Measurements from ENCODE around the gene ICA1L. TPM values are rescaled to one million over a fixed set of nuclear protein-coding genes. Genes with fewer than 3 reads are reported as not detected.

Gene ICA1L
- total and polyA plus RNA-seq, 2 of the 4 experiments (the other 2 are of a cell fraction), result 1.7 to 1.8 TPM

DNA sequence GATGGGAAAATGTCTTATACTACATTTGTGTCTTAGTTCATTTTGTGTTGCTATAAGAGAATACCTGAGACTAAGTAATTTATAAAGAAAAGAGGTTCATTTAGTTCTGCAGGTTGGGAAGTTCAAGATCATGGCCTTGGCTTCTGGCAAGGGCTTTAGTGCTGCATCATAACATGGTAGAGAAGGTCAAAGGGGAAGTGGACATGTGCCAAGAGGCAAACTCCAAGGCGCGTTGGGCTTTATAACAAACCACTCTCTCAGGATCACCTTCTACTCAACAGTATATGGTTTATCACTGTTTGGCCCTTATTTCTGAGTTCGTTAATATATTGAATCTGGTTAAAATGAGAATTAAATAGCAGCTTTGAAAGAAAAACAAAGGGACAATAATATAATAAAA is 58.2 kb downstream of the ICA1L start:
- Histone ChIP-seq H2AFZ (replicated peaks; ENCODE audit: low read length, poor library complexity) (no peak overlapping the region), H2BK20ac (ENCODE audit: low read depth, low read length) (no peak overlapping the region), H4K5ac (ENCODE audit: low read depth, low read length) (no peak overlapping the region), H3K9ac (ENCODE audit: low read depth, low read length) (no peak overlapping the region), H2AK9ac (replicated peaks; ENCODE audit: low read depth, low read length, poor library complexity) (no peak overlapping the region), H2BK15ac (ENCODE audit: low read depth, low read length) (no peak overlapping the region), H3K9me1 (ENCODE audit: insufficient read depth, low read length) (no peaks in the 10 kb centered on the region; the same call in 1 of the 2 replicates), H3K4me3 (ENCODE audit: insufficient read depth, low read depth, low read length) (no peak overlapping the region), H3K27ac (ENCODE audit: insufficient read depth, low read length) (no peak overlapping the region), H3K4ac (ENCODE audit: low read depth, low read length) (no peak overlapping the region), H2BK5ac (ENCODE audit: low read depth, low read length, poor library complexity, severe bottlenecking) (no peak overlapping the region), H3K9me3 (ENCODE audit: control insufficient read depth, insufficient read depth, low read length) (no peaks in the 10 kb centered on the region), H4K91ac (ENCODE audit: insufficient read depth, low read depth, low read length) (no peak overlapping the region), H4K8ac (ENCODE audit: low read depth in 2 of 2, low read length in 2 of 2) (no peak overlapping the region), H3K27me3 (ENCODE audit: control insufficient read depth, insufficient read depth, low read length) (no peaks in the 10 kb centered on the region), H4K20me1 (ENCODE audit: insufficient read depth, low read length) (no peaks in the 10 kb centered on the region), H3K4me2 (ENCODE audit: low read depth, low read length) (no peak overlapping the region), H3K36me3 (ENCODE audit: control insufficient read depth, insufficient read depth, low read length) (no peaks in the 10 kb centered on the region), H3K18ac (ENCODE audit: low read depth, low read length) (no peak overlapping the region), H3K23ac (ENCODE audit: low read depth, low read length) (no peak overlapping the region), H3K79me1 (ENCODE audit: low read depth in 1 of 2, low read length in 2 of 2) (no peaks in the 10 kb centered on the region), H3K4me1 (ENCODE audit: control insufficient read depth, insufficient read depth, low read length) (peaks cover 2% of the 10 kb centered on the region; the same call in 1 of the 2 replicates), H2AK5ac (ENCODE audit: low read depth, low read length) (no peak overlapping the region), H3K56ac (ENCODE audit: extremely low read depth, insufficient read depth, low read length) (no peak overlapping the region), H3K14ac (replicated peaks; ENCODE audit: low read depth, low read length) (no peak overlapping the region), H2BK120ac (ENCODE audit: low read depth, low read length) (no peak overlapping the region)
- ChIA-PET CTCF (no interaction called here), POLR2A (ENCODE audit: unreplicated experiment) (no interaction called here)
- in situ Hi-C loops (cut with MboI; ENCODE audit: low sequenced_read_pairs) (no loop called here), intact Hi-C loops (cut with micrococcal nuclease) (no loop called here), dilution Hi-C loops (cut with HindIII; ENCODE audit: low sequenced_read_pairs, unreplicated experiment) (no loop called here)
- BruUV-seq (replicated peaks), result no TSS peak
- ATAC-seq (ENCODE audit: low read depth) (no peak), DNase-seq (no peak)
- TF ChIP-seq SMC3 (IDR thresholded peaks at IDR 0.05; ENCODE audit: low read depth, low read length), result no peak
- TF ChIP-seq RAD21 (IDR thresholded peaks at IDR 0.05; ENCODE audit: low read length), result no peak
- TF ChIP-seq RFX5 (IDR thresholded peaks at IDR 0.05; ENCODE audit: low read depth, low read length), result no peak
- TF ChIP-seq, protein P1, sequence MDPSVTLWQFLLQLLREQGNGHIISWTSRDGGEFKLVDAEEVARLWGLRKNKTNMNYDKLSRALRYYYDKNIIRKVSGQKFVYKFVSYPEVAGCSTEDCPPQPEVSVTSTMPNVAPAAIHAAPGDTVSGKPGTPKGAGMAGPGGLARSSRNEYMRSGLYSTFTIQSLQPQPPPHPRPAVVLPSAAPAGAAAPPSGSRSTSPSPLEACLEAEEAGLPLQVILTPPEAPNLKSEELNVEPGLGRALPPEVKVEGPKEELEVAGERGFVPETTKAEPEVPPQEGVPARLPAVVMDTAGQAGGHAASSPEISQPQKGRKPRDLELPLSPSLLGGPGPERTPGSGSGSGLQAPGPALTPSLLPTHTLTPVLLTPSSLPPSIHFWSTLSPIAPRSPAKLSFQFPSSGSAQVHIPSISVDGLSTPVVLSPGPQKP (IDR thresholded peaks at IDR 0.05; ENCODE audit: borderline replicate concordance, low read depth, low read length), result no peak
- TF ChIP-seq, protein P2, sequence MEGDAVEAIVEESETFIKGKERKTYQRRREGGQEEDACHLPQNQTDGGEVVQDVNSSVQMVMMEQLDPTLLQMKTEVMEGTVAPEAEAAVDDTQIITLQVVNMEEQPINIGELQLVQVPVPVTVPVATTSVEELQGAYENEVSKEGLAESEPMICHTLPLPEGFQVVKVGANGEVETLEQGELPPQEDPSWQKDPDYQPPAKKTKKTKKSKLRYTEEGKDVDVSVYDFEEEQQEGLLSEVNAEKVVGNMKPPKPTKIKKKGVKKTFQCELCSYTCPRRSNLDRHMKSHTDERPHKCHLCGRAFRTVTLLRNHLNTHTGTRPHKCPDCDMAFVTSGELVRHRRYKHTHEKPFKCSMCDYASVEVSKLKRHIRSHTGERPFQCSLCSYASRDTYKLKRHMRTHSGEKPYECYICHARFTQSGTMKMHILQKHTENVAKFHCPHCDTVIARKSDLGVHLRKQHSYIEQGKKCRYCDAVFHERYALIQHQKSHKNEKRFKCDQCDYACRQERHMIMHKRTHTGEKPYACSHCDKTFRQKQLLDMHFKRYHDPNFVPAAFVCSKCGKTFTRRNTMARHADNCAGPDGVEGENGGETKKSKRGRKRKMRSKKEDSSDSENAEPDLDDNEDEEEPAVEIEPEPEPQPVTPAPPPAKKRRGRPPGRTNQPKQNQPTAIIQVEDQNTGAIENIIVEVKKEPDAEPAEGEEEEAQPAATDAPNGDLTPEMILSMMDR (conservative IDR thresholded peaks at IDR 0.05; ENCODE audit: low read depth, low read length), result no peak
- TF ChIP-seq CEBPB (IDR thresholded peaks at IDR 0.05; ENCODE audit: low read depth, low read length), result no peak
- TF ChIP-seq MXI1 (IDR thresholded peaks at IDR 0.05; ENCODE audit: borderline replicate concordance, low read depth, low read length), result no peak
- no peak for TF ChIP-seq POLR2A (IDR thresholded peaks at IDR 0.05; ENCODE audit: low read depth, low read length)
- TF ChIP-seq BHLHE40 (IDR thresholded peaks at IDR 0.05; ENCODE audit: low read depth, low read length), result no peak
- no peak for TF ChIP-seq CHD1 (IDR thresholded peaks at IDR 0.05; ENCODE audit: low read depth, low read length)
- TF ChIP-seq MAFK (IDR thresholded peaks at IDR 0.05; ENCODE audit: low read depth, low read length), result no peak
- no peak for TF ChIP-seq MAZ (IDR thresholded peaks at IDR 0.05; ENCODE audit: borderline replicate concordance, low read depth, low read length)
- no peak for TF ChIP-seq NFE2L2 (IDR thresholded peaks at IDR 0.05; ENCODE audit: low read depth, low read length)
- no CpG with 5 or more reads among the region's 3 CpGs for WGBS, 2 experiments (ENCODE audit: extremely low coverage in 2 of 2, insufficient read length in 1 of 2)

All from IMR-90 (cell line).